CD1c-positive myeloid dendritic cell (primary cell): Measurements from ENCODE around the gene IZUMO4.

ENCODE experiments used
- DNase-seq: peaks from one replicate; pipeline ENCODE4 v3.0.0-alpha.2; 2016; ENCODE audit errors: extremely low spot score

IZUMO4 gene

GRCh38 chr19:2096480-2097202, at the start of gene IZUMO4:
IZUMO4 (plus strand) TSS chr19:2096915; CDS start chr19:2096946, 31 bp downstream.
- DNase-seq, result peak; percentile 100

- DNase-seq, result no peak
These were observed 49.7 kb upstream of the IZUMO4 start for GRCh38 chr19:2047076-2047448.

GRCh38 chr19:2047449-2048103, 49.1 kb upstream of the IZUMO4 start:
- no peak for DNase-seq

GRCh38 chr19:2048104-2048958, 48.4 kb upstream of the IZUMO4 start:
- no peak for DNase-seq

- DNase-seq, result no peak
These were observed 47.6 kb upstream of the IZUMO4 start for GRCh38 chr19:2048959-2049740.

GRCh38 chr19:2049741-2050348, 46.9 kb upstream of the IZUMO4 start:
- DNase-seq, result peak; percentile 75

GRCh38 chr19:2050349-2050990, 46.2 kb upstream of the IZUMO4 start:
- DNase-seq, result no peak

GRCh38 chr19:2050991-2051772, 45.5 kb upstream of the IZUMO4 start, which contains the start of gene MKNK2:
MKNK2 (minus strand) TSS chr19:2051244; CDS start chr19:2050851, 393 bp downstream.
- peak; percentile 97 for DNase-seq

GRCh38 chr19:2051773-2052704, 44.7 kb upstream of the IZUMO4 start:
- DNase-seq, result no peak

- DNase-seq, result no peak
These were observed 42.9 kb upstream of the IZUMO4 start for GRCh38 chr19:2053601-2054389.

- DNase-seq, result no peak
These were observed 42.0 kb upstream of the IZUMO4 start for GRCh38 chr19:2054763-2055162.

- no peak for DNase-seq
These were observed 40.5 kb upstream of the IZUMO4 start for GRCh38 chr19:2055931-2056836.

GRCh38 chr19:2056837-2057192, 39.9 kb upstream of the IZUMO4 start:
- no peak for DNase-seq

- DNase-seq, result no peak
These were observed 38.9 kb upstream of the IZUMO4 start for GRCh38 chr19:2057484-2058469.

GRCh38 chr19:2058570-2059421, 37.9 kb upstream of the IZUMO4 start:
- no peak for DNase-seq
